ENCODE data around the gene KIF21A. TPM values are rescaled to one million over a fixed set of nuclear protein-coding genes. Genes with fewer than 3 reads are reported as not detected.

KIF21A gene
- polyA plus RNA-seq, 1 donor from 2014 or later = 130 TPM

DNA sequence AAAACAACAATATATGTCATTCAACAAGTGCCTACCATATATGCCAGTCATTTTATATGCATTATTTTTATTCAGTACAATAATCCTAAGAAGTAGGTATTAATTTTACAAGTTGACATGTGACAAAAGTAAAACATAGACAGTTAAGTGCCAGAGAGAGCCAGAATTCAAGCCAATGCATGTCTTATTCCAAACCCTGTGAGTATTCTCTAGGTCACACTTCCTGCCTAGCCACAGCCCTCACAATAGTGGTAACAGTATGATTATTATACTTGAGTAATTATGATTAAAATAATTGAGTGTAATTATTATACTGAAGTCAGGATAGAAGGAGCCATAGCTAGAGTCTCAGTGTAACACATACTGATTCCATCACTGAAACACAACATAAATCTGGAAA lies 52.2 kb downstream of the KIF21A start:
- Histone ChIP-seq H3K27ac (ENCODE audit: low read length) (no peak overlapping the region), H4K20me1 (ENCODE audit: insufficient read depth) (no peaks in the 10 kb centered on the region), H3K4me2 (ENCODE audit: low read length) (no peak overlapping the region), H2AFZ (ENCODE audit: low read depth, low read length) (no peak overlapping the region), H3K9me2 (ENCODE audit: insufficient read depth, low read length) (no peaks in the 10 kb centered on the region), H3K36me3 (ENCODE audit: insufficient read depth, low read length) (no peaks in the 10 kb centered on the region), H3K4me3 (ENCODE audit: low read length) (no peak overlapping the region), H3K9me3 (ENCODE audit: low read length) (no peaks in the 10 kb centered on the region), H3K9ac (ENCODE audit: low read length) (no peak overlapping the region), H3F3A (ENCODE audit: insufficient read depth, low read length, poor library complexity, severe bottlenecking) (peaks cover 17% of the 10 kb centered on the region), H3K79me2 (replicated peaks; ENCODE audit: insufficient read depth, low read length) (peaks cover 13% of the 10 kb centered on the region), H3K27me3 (ENCODE audit: insufficient read depth, low read depth, low read length) (no peaks in the 10 kb centered on the region)
- no peak for TF ChIP-seq RAD21 (conservative IDR thresholded peaks at IDR 0.05)
- no peak for TF ChIP-seq SMC3 (conservative IDR thresholded peaks at IDR 0.05; ENCODE audit: poor library complexity)
- TF ChIP-seq TAF1 (IDR thresholded peaks at IDR 0.05; ENCODE audit: low read depth) = no peak
- no peak for TF ChIP-seq MXI1 (conservative IDR thresholded peaks at IDR 0.05; ENCODE audit: poor library complexity, severe bottlenecking)
- TF ChIP-seq, protein P1, sequence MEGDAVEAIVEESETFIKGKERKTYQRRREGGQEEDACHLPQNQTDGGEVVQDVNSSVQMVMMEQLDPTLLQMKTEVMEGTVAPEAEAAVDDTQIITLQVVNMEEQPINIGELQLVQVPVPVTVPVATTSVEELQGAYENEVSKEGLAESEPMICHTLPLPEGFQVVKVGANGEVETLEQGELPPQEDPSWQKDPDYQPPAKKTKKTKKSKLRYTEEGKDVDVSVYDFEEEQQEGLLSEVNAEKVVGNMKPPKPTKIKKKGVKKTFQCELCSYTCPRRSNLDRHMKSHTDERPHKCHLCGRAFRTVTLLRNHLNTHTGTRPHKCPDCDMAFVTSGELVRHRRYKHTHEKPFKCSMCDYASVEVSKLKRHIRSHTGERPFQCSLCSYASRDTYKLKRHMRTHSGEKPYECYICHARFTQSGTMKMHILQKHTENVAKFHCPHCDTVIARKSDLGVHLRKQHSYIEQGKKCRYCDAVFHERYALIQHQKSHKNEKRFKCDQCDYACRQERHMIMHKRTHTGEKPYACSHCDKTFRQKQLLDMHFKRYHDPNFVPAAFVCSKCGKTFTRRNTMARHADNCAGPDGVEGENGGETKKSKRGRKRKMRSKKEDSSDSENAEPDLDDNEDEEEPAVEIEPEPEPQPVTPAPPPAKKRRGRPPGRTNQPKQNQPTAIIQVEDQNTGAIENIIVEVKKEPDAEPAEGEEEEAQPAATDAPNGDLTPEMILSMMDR (IDR thresholded peaks at IDR 0.05; ENCODE audit: poor library complexity, severe bottlenecking) = no peak
- no peak for TF ChIP-seq EP300 (conservative IDR thresholded peaks at IDR 0.05; ENCODE audit: poor library complexity, severe bottlenecking)
- no peak for TF ChIP-seq EZH2 (IDR thresholded peaks at IDR 0.05; ENCODE audit: borderline replicate concordance, insufficient read depth, low read length, poor library complexity, severe bottlenecking)
- TF ChIP-seq POLR2AphosphoS5 (IDR thresholded peaks at IDR 0.05) = no peak
- TF ChIP-seq, protein P2, sequence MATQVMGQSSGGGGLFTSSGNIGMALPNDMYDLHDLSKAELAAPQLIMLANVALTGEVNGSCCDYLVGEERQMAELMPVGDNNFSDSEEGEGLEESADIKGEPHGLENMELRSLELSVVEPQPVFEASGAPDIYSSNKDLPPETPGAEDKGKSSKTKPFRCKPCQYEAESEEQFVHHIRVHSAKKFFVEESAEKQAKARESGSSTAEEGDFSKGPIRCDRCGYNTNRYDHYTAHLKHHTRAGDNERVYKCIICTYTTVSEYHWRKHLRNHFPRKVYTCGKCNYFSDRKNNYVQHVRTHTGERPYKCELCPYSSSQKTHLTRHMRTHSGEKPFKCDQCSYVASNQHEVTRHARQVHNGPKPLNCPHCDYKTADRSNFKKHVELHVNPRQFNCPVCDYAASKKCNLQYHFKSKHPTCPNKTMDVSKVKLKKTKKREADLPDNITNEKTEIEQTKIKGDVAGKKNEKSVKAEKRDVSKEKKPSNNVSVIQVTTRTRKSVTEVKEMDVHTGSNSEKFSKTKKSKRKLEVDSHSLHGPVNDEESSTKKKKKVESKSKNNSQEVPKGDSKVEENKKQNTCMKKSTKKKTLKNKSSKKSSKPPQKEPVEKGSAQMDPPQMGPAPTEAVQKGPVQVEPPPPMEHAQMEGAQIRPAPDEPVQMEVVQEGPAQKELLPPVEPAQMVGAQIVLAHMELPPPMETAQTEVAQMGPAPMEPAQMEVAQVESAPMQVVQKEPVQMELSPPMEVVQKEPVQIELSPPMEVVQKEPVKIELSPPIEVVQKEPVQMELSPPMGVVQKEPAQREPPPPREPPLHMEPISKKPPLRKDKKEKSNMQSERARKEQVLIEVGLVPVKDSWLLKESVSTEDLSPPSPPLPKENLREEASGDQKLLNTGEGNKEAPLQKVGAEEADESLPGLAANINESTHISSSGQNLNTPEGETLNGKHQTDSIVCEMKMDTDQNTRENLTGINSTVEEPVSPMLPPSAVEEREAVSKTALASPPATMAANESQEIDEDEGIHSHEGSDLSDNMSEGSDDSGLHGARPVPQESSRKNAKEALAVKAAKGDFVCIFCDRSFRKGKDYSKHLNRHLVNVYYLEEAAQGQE (IDR thresholded peaks at IDR 0.05; ENCODE audit: borderline replicate concordance) = no peak

DNA sequence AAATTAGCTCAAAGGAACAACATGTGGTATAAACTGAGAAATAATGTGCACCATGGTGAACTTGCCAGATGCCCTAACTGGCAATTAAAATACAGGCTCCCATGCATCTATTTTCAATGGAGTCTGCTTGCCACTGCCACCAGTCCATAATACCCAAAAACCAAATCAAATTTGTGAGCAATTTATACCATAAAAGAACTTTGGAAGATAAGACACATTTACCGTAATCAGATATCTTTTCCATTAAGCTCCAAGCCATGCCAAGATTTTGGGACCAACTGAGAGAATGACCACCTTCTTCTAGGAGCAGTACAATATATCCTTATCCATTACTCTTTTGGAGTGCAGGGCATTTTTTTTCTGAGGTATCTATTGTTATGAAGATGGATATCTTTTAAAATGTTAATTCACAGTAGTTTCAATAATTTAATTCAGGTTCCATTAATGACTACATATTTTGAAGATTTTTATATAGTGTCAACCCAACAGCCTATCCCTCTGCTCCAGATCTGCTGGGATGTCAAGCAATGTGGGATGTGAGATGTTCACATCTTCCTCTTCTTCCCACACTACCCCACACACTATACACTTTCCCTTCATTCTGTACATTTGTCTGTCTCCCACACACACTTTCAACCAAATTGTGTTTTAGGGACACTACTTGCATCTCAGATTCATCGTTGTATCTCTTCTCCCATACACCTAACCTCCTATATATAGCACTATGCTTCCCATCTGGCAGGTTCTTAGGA lies 53.3 kb downstream of the KIF21A start:
- no peaks in the 10 kb centered on the region for H3K9me2 ChIP-seq (ENCODE audit: insufficient read depth, low read length)
- H3K79me2 ChIP-seq (replicated peaks; ENCODE audit: insufficient read depth, low read length) = peaks cover 21% of the 10 kb centered on the region
- no peaks in the 10 kb centered on the region for H4K20me1 ChIP-seq (ENCODE audit: insufficient read depth)
- no peak overlapping the region for H3K4me2 ChIP-seq (ENCODE audit: low read length)
- H2AFZ ChIP-seq (ENCODE audit: low read depth, low read length) = no peak overlapping the region
- H3K9me3 ChIP-seq (ENCODE audit: low read length) = no peaks in the 10 kb centered on the region
- no peak overlapping the region for H3K27ac ChIP-seq (ENCODE audit: low read length)
- no peaks in the 10 kb centered on the region for H3K27me3 ChIP-seq (ENCODE audit: insufficient read depth, low read depth, low read length)
- TF ChIP-seq, protein P2 (IDR thresholded peaks at IDR 0.05; ENCODE audit: borderline replicate concordance) = no peak
- TF ChIP-seq RAD21 (conservative IDR thresholded peaks at IDR 0.05) (no peak), POLR2AphosphoS5 (IDR thresholded peaks at IDR 0.05) (no peak), SMC3 (conservative IDR thresholded peaks at IDR 0.05; ENCODE audit: poor library complexity) (no peak), EZH2 (IDR thresholded peaks at IDR 0.05; ENCODE audit: borderline replicate concordance, insufficient read depth, low read length, poor library complexity, severe bottlenecking) (no peak), MXI1 (conservative IDR thresholded peaks at IDR 0.05; ENCODE audit: poor library complexity, severe bottlenecking) (no peak), EP300 (conservative IDR thresholded peaks at IDR 0.05; ENCODE audit: poor library complexity, severe bottlenecking) (no peak), TAF1 (IDR thresholded peaks at IDR 0.05; ENCODE audit: low read depth) (no peak)
- TF ChIP-seq, protein P1 (IDR thresholded peaks at IDR 0.05; ENCODE audit: poor library complexity, severe bottlenecking) = no peak
- no peaks in the 10 kb centered on the region for H3K36me3 ChIP-seq (ENCODE audit: insufficient read depth, low read length)
- H3F3A ChIP-seq (ENCODE audit: insufficient read depth, low read length, poor library complexity, severe bottlenecking) = peaks cover 17% of the 10 kb centered on the region
- no peak overlapping the region for H3K4me3 ChIP-seq (ENCODE audit: low read length)
- H3K9ac ChIP-seq (ENCODE audit: low read length) = no peak overlapping the region

Data from neural cell (in vitro differentiated cells).